Measurements from ENCODE around the gene ACAP3. TPM values are rescaled to one million over a fixed set of nuclear protein-coding genes. Genes with fewer than 3 reads are reported as not detected.

ACAP3 gene
- total and polyA plus RNA-seq, 10 of the 15 experiments (the other 5 are each of a cell fraction or from before 2014, with no cell fraction given): 0.05 to 34.2 (median 7.1) TPM

GRCh38 chr1:1274299-1274930, 33.3 kb downstream of the ACAP3 start:
- WGBS (ENCODE audit: insufficient coverage, insufficient replicate concordance, low lambda C conversion rate, missing lambda C conversion rate): 34% methylated on average over 29 of the region's 31 CpGs
- TF ChIP-seq MEF2A (IDR thresholded peaks at IDR 0.05; ENCODE audit: insufficient read depth, low read depth, low read length): no peak
- TF ChIP-seq CBFB (IDR thresholded peaks at IDR 0.05; ENCODE audit: low read depth): no peak
- no peak for TF ChIP-seq BACH1 (IDR thresholded peaks at IDR 0.05; ENCODE audit: borderline replicate concordance)
- no peak for TF ChIP-seq PAX8 (IDR thresholded peaks at IDR 0.05)
- TF ChIP-seq EGR1 (IDR thresholded peaks at IDR 0.05; ENCODE audit: borderline replicate concordance in 1 of 2, low read depth in 2 of 2, low read length in 2 of 2): no peak
- TF ChIP-seq NFIC (IDR thresholded peaks at IDR 0.05; ENCODE audit: low read depth, low read length): no peak
- TF ChIP-seq MEF2B (IDR thresholded peaks at IDR 0.05; ENCODE audit: partially characterized antibody, poor library complexity, severe bottlenecking): no peak
- TF ChIP-seq SIX5 (IDR thresholded peaks at IDR 0.05; ENCODE audit: low read depth, low read length, severe bottlenecking): no peak
- TF ChIP-seq SRF (IDR thresholded peaks at IDR 0.05; ENCODE audit: low read depth in 2 of 2, low read length in 2 of 2): no peak
- TF ChIP-seq JUNB (IDR thresholded peaks at IDR 0.05): no peak
- TF ChIP-seq MAX (IDR thresholded peaks at IDR 0.05; ENCODE audit: low read depth, low read length): no peak
- TF ChIP-seq MTA3 (IDR thresholded peaks at IDR 0.05; ENCODE audit: borderline replicate concordance, low read length): no peak
- TF ChIP-seq MTA2 (IDR thresholded peaks at IDR 0.05; ENCODE audit: low read depth): no peak
- in situ Hi-C loops (cut with MboI) (no loop called here), intact Hi-C loops (cut with micrococcal nuclease; ENCODE audit: unreplicated experiment) (no loop called here)
- no peak for ATAC-seq
- DNase-seq (ENCODE audit: low read depth, low spot score): no peak
- no peaks in the 10 kb centered on the region for H3K9me3 ChIP-seq (replicated peaks; ENCODE audit: control insufficient read depth, insufficient read depth, low read length)
- peak overlapping the region; percentile 81 for H3K4me3 ChIP-seq
- H3K9ac ChIP-seq (ENCODE audit: control insufficient read depth, insufficient read depth, low read length): peak overlapping the region; percentile 62
- ChIA-PET RAD21 (ENCODE audit: unreplicated experiment) (no interaction called here), POLR2A (interaction anchor here (1.0 to 1.4 kb wide), 4 partner anchors 19 to 260 kb away, joined by 3 to 5 read pairs (median 4); partner anchors contain the start of gene ISG15), SMC1A (ENCODE audit: uncharacterized antibody, unreplicated experiment) (no interaction called here), CTCF (interaction anchor here (1.0 kb wide), 3 partner anchors 13 to 24 kb away, joined by 3 to 4 read pairs (median 4); no protein-coding TSS in a partner anchor)
- peak overlapping the region; percentile 52 for H3K27ac ChIP-seq (ENCODE audit: control insufficient read depth, insufficient read depth)
- peaks cover 4% of the 10 kb centered on the region; the same call in 1 of the 2 replicates for H4K20me1 ChIP-seq (ENCODE audit: control insufficient read depth, insufficient read depth)
- peaks cover 0 to 6% of the 10 kb centered on the region in 2 experiments; a peak in 1 of 4 replicates for H3K36me3 ChIP-seq (ENCODE audit: control insufficient read depth in 2 of 2, insufficient read depth in 2 of 2, low read length in 1 of 2)
- peak overlapping the region; percentile 95 for H3K4me2 ChIP-seq (ENCODE audit: control insufficient read depth, insufficient read depth)
- peaks cover 18% of the 10 kb centered on the region for H3K4me1 ChIP-seq (ENCODE audit: control insufficient read depth, insufficient read depth, low read length)
- peaks cover 41% of the 10 kb centered on the region for H3K79me2 ChIP-seq (ENCODE audit: control insufficient read depth, insufficient read depth, low read length)
- BruUV-seq (replicated peaks): no TSS peak
- H3K27me3 ChIP-seq (replicated peaks in 1 of 2; ENCODE audit: control insufficient read depth in 2 of 2, insufficient read depth in 2 of 2, low read length in 1 of 2): no peaks in the 10 kb centered on the region
- FAIRE-seq: no peak
- H2AFZ ChIP-seq (ENCODE audit: control insufficient read depth, low read depth, low read length): peak overlapping the region; percentile 92
